Measurements from ENCODE around the gene PHACTR2.
"Not testable (repeated sequence)": the region's sequence is repeated elsewhere in the genome, so short reads cannot be mapped to it uniquely, and the experiment has no call there.

The PHACTR2 gene

GRCh38 chr6:143840595-143841265 lies 163.0 kb downstream of the PHACTR2 start:
- Mint-ChIP-seq H3K27me3 (no peaks in the 10 kb centered on the region), H3K36me3 (ENCODE audit: low read depth) (peaks cover 20% of the 10 kb centered on the region), H3K4me1 (peaks cover 28% of the 10 kb centered on the region), H3K27ac (peak overlapping the region; percentile 56), H3K9me3 (no peaks in the 10 kb centered on the region), H3K4me3 (no peak overlapping the region)
- ATAC-seq (no peak), DNase-seq (no peak)

GRCh38 chr6:143842461-143842901 lies 164.7 kb downstream of the PHACTR2 start:
- Mint-ChIP-seq H3K4me3 (peak overlapping the region; percentile 96), H3K9me3 (no peaks in the 10 kb centered on the region)
- no peak for DNase-seq

GRCh38 chr6:143842902-143843676 lies 165.3 kb downstream of the PHACTR2 start, which contains the start of gene LTV1:
Gene LTV1 (plus strand): TSS chr6:143843338. CDS start chr6:143843478, 140 bp downstream.
- peak; percentile 95 for DNase-seq

More at GRCh38 chr6:143842461-143842901, 164.7 kb downstream of the PHACTR2 start:
- Mint-ChIP-seq H3K27me3 (no peaks in the 10 kb centered on the region), H3K27ac (peak overlapping the region; percentile 97), H3K36me3 (ENCODE audit: low read depth) (peaks cover 35% of the 10 kb centered on the region), H3K4me1 (peaks cover 34% of the 10 kb centered on the region)
- peak; percentile 78 for ATAC-seq

GRCh38 chr6:143843677-143843999 lies 165.9 kb downstream of the PHACTR2 start:
- ATAC-seq (no peak), DNase-seq (no peak)
- Mint-ChIP-seq H3K36me3 (ENCODE audit: low read depth) (peaks cover 44% of the 10 kb centered on the region), H3K4me1 (peaks cover 43% of the 10 kb centered on the region), H3K4me3 (peak overlapping the region; percentile 96), H3K9me3 (no peaks in the 10 kb centered on the region), H3K27me3 (no peaks in the 10 kb centered on the region), H3K27ac (peak overlapping the region; percentile 97)

More at GRCh38 chr6:143842902-143843676, 165.3 kb downstream of the PHACTR2 start, which contains the start of gene LTV1:
- Mint-ChIP-seq H3K4me1 (peaks cover 39% of the 10 kb centered on the region), H3K36me3 (ENCODE audit: low read depth) (peaks cover 39% of the 10 kb centered on the region), H3K27me3 (no peaks in the 10 kb centered on the region), H3K9me3 (no peaks in the 10 kb centered on the region), H3K27ac (peak within 1 kb of the TSS; percentile 97), H3K4me3 (peak within 1 kb of the TSS; percentile 96)
- peak; percentile 95 for ATAC-seq

- Mint-ChIP-seq H3K27me3 (no peaks in the 10 kb centered on the region), H3K4me3 (peak overlapping the region; percentile 96), H3K9me3 (no peaks in the 10 kb centered on the region), H3K36me3 (ENCODE audit: low read depth) (peaks cover 47% of the 10 kb centered on the region), H3K4me1 (peaks cover 46% of the 10 kb centered on the region), H3K27ac (peak overlapping the region; percentile 97)
- DNase-seq = no peak
- no peak for ATAC-seq
These were observed 166.2 kb downstream of the PHACTR2 start for GRCh38 chr6:143844006-143844405.

GRCh38 chr6:143845033-143845432 lies 167.3 kb downstream of the PHACTR2 start:
- no peaks in the 10 kb centered on the region for H3K27me3 Mint-ChIP-seq
- H3K27ac Mint-ChIP-seq = no peak overlapping the region
- no peak for ATAC-seq
- peak overlapping the region; percentile 96 for H3K4me3 Mint-ChIP-seq
- H3K4me1 Mint-ChIP-seq = peaks cover 51% of the 10 kb centered on the region
- peaks cover 58% of the 10 kb centered on the region for H3K36me3 Mint-ChIP-seq (ENCODE audit: low read depth)
- DNase-seq = no peak
- H3K9me3 Mint-ChIP-seq = no peaks in the 10 kb centered on the region

- not testable (repeated sequence) for H3K27me3 Mint-ChIP-seq, ATAC-seq, H3K4me3 Mint-ChIP-seq, DNase-seq
- Mint-ChIP-seq H3K27ac (peak overlapping the region; percentile 32), H3K36me3 (ENCODE audit: low read depth) (peaks cover 95% of the 10 kb centered on the region), H3K9me3 (peaks cover 12% of the 10 kb centered on the region), H3K4me1 (peaks cover 41% of the 10 kb centered on the region)
These were observed 173.9 kb downstream of the PHACTR2 start for GRCh38 chr6:143851706-143852105.

GRCh38 chr6:143855057-143855456 lies 177.3 kb downstream of the PHACTR2 start:
- H3K4me1 Mint-ChIP-seq = peaks cover 32% of the 10 kb centered on the region
- H3K27ac Mint-ChIP-seq, DNase-seq, ATAC-seq, H3K27me3 Mint-ChIP-seq, H3K4me3 Mint-ChIP-seq: not testable (repeated sequence)
- H3K36me3 Mint-ChIP-seq (ENCODE audit: low read depth) = peaks cover 94% of the 10 kb centered on the region
- H3K9me3 Mint-ChIP-seq = peaks cover 12% of the 10 kb centered on the region

GRCh38 chr6:143856762-143857161 lies 179.0 kb downstream of the PHACTR2 start:
- not testable (repeated sequence) for ATAC-seq, H3K27ac Mint-ChIP-seq, H3K27me3 Mint-ChIP-seq, H3K4me3 Mint-ChIP-seq, H3K9me3 Mint-ChIP-seq, DNase-seq
- Mint-ChIP-seq H3K4me1 (peaks cover 32% of the 10 kb centered on the region), H3K36me3 (ENCODE audit: low read depth) (peaks cover 88% of the 10 kb centered on the region)

- Mint-ChIP-seq H3K4me1 (peaks cover 25% of the 10 kb centered on the region), H3K27me3 (no peaks in the 10 kb centered on the region), H3K27ac (peak overlapping the region; percentile 70), H3K4me3 (no peak overlapping the region), H3K36me3 (ENCODE audit: low read depth) (peaks cover 84% of the 10 kb centered on the region), H3K9me3 (peaks cover under 1% of the 10 kb centered on the region)
- ATAC-seq = peak; percentile 84
- no peak for DNase-seq
These were observed 179.9 kb downstream of the PHACTR2 start for GRCh38 chr6:143857651-143858050.

- no peaks in the 10 kb centered on the region for H3K9me3 Mint-ChIP-seq
- no peaks in the 10 kb centered on the region for H3K27me3 Mint-ChIP-seq
- peaks cover 11% of the 10 kb centered on the region for H3K4me1 Mint-ChIP-seq
- H3K4me3 Mint-ChIP-seq = no peak overlapping the region
- H3K36me3 Mint-ChIP-seq (ENCODE audit: low read depth) = peaks cover 78% of the 10 kb centered on the region
- DNase-seq (no peak), ATAC-seq (no peak)
- no peak overlapping the region for H3K27ac Mint-ChIP-seq
These were observed 182.3 kb downstream of the PHACTR2 start for GRCh38 chr6:143859891-143860660.

- Mint-ChIP-seq H3K4me3 (no peak overlapping the region), H3K27me3 (no peaks in the 10 kb centered on the region), H3K36me3 (ENCODE audit: low read depth) (peaks cover 54% of the 10 kb centered on the region), H3K4me1 (no peaks in the 10 kb centered on the region), H3K9me3 (no peaks in the 10 kb centered on the region), H3K27ac (no peak overlapping the region)
- ATAC-seq (no peak), DNase-seq (no peak)
These were observed 186.0 kb downstream of the PHACTR2 start for GRCh38 chr6:143863771-143864170.

GRCh38 chr6:143864234-143864633 lies 186.5 kb downstream of the PHACTR2 start, which contains the start of gene ZC2HC1B:
Gene ZC2HC1B (plus strand): TSS chr6:143864474. CDS start chr6:143864540, 66 bp downstream.
- peaks cover 49% of the 10 kb centered on the region for H3K36me3 Mint-ChIP-seq (ENCODE audit: low read depth)
- no peak for DNase-seq
- no peaks in the 10 kb centered on the region for H3K4me1 Mint-ChIP-seq
- no peak within 1 kb of the TSS for H3K4me3 Mint-ChIP-seq
- H3K9me3 Mint-ChIP-seq = no peaks in the 10 kb centered on the region
- no peaks in the 10 kb centered on the region for H3K27me3 Mint-ChIP-seq
- H3K27ac Mint-ChIP-seq = no peak within 1 kb of the TSS
- ATAC-seq = no peak

- DNase-seq = no peak
- no peak overlapping the region for H3K27ac Mint-ChIP-seq
- no peak for ATAC-seq
These were observed 189.5 kb downstream of the PHACTR2 start for GRCh38 chr6:143867236-143867635.

More at GRCh38 chr6:143867236-143867635, 189.5 kb downstream of the PHACTR2 start:
- Mint-ChIP-seq H3K27me3 (no peaks in the 10 kb centered on the region), H3K36me3 (ENCODE audit: low read depth) (peaks cover 31% of the 10 kb centered on the region), H3K9me3 (no peaks in the 10 kb centered on the region), H3K4me1 (peaks cover 3% of the 10 kb centered on the region), H3K4me3 (no peak overlapping the region)
